H9 (cell line): ENCODE data around the gene NDOR1. TPM values are rescaled to one million over a fixed set of nuclear protein-coding genes. Genes with fewer than 3 reads are reported as not detected.

Experiments
- DNase-seq: peaks from one replicate; pipeline ENCODE4 v3.0.0-alpha.2; 2017
- H2AFZ ChIP-seq: one replicate; pipeline ENCODE4 v1.6.1; 2013; ENCODE audit warnings: mild to moderate bottlenecking, low read length, control low read depth, moderate library complexity
- H2AK5ac ChIP-seq: 2 replicates; pipeline ENCODE4 v1.6.1; 2013; ENCODE audit warnings: low read length, control low read depth, mixed read lengths; ENCODE audit not compliant: insufficient read length
- H2BK120ac ChIP-seq: one replicate; pipeline ENCODE4 v1.6.1; 2013; ENCODE audit warnings: low read depth, mild to moderate bottlenecking, low read length, control low read depth, inconsistent platforms; ENCODE audit not compliant: poor library complexity, severe bottlenecking
- H2BK12ac ChIP-seq: 2 replicates; pipeline ENCODE4 v1.6.1; 2013; ENCODE audit warnings: low read length, control low read depth, mixed read lengths, low read depth; ENCODE audit not compliant: insufficient read length
- H2BK15ac ChIP-seq: 2 replicates; pipeline ENCODE4 v1.6.1; 2013; ENCODE audit warnings: low read depth, low read length, control low read depth
- H2BK20ac ChIP-seq: one replicate; pipeline ENCODE4 v1.6.1; 2013; ENCODE audit warnings: low read depth, mild to moderate bottlenecking, low read length, control low read depth, inconsistent platforms; ENCODE audit not compliant: poor library complexity, severe bottlenecking
- H2BK5ac ChIP-seq: 2 replicates; pipeline ENCODE4 v1.6.1; 2013; ENCODE audit warnings: low read length, control low read depth, mixed read lengths; ENCODE audit not compliant: insufficient read length
- H3K14ac ChIP-seq: 2 replicates; pipeline ENCODE4 v1.6.1; 2013; ENCODE audit warnings: low read length, control low read depth; ENCODE audit not compliant: insufficient read depth
- H3K18ac ChIP-seq: 2 replicates; pipeline ENCODE4 v1.6.1; 2013; ENCODE audit warnings: low read depth, mild to moderate bottlenecking, mixed read lengths, low read length, control low read depth; ENCODE audit not compliant: insufficient read length
- H3K23ac ChIP-seq: 2 replicates; pipeline ENCODE4 v1.6.1; 2013; ENCODE audit warnings: low read length, control low read depth, mixed read lengths, low read depth; ENCODE audit not compliant: insufficient read length
- H3K23me2 ChIP-seq: 2 replicates; pipeline ENCODE4 v1.6.1; 2013; ENCODE audit warnings: low read depth, mild to moderate bottlenecking, mixed read lengths, low read length, control low read depth; ENCODE audit not compliant: insufficient read length, poor library complexity, severe bottlenecking
- H3K27ac ChIP-seq: 2 replicates; pipeline ENCODE4 v1.5.1; 2013; ENCODE audit warnings: low read length, control low read depth, mixed read lengths, low read depth; ENCODE audit not compliant: insufficient read length
- H3K27me3 ChIP-seq: 2 replicates; pipeline ENCODE4 v1.6.1; 2013; ENCODE audit warnings: low read length, control low read depth, inconsistent platforms; ENCODE audit not compliant: insufficient read depth
- H3K4ac ChIP-seq: 2 replicates; pipeline ENCODE4 v1.6.1; 2013; ENCODE audit warnings: low read depth, mild to moderate bottlenecking, control low read depth, inconsistent platforms, low read length, moderate library complexity
- H3K4me1 ChIP-seq: 2 replicates; pipeline ENCODE4 v1.6.1; 2013; ENCODE audit warnings: low read length, control low read depth, inconsistent platforms; ENCODE audit not compliant: insufficient read depth
- H3K4me2 ChIP-seq: 2 replicates; pipeline ENCODE4 v1.6.1; 2013; ENCODE audit warnings: low read length, control low read depth, mixed read lengths; ENCODE audit not compliant: insufficient read length, insufficient read depth
- H3K56ac ChIP-seq: 2 replicates; pipeline ENCODE4 v1.6.1; 2013; ENCODE audit warnings: low read depth, mild to moderate bottlenecking, mixed read lengths, low read length, control low read depth; ENCODE audit not compliant: insufficient read length
- H3K79me1 ChIP-seq: 2 replicates; pipeline ENCODE4 v1.6.1; 2013; ENCODE audit warnings: low read depth, mild to moderate bottlenecking, moderate library complexity, low read length, control low read depth, inconsistent platforms; ENCODE audit not compliant: insufficient read depth, poor library complexity, severe bottlenecking
- H3K79me2 ChIP-seq: 2 replicates; pipeline ENCODE4 v1.6.1; 2013; ENCODE audit warnings: low read length, control low read depth, inconsistent platforms; ENCODE audit not compliant: insufficient read depth
- H3K9ac ChIP-seq: 2 replicates; pipeline ENCODE4 v1.6.1; 2013; ENCODE audit warnings: low read length, control low read depth, mixed read lengths; ENCODE audit not compliant: insufficient read length; ENCODE audit errors: extremely low read depth
- H3K9me3 ChIP-seq: one replicate; pipeline ENCODE4 v1.6.1; 2013; ENCODE audit warnings: low read depth, low read length, inconsistent platforms; ENCODE audit not compliant: control insufficient read depth
- H3T11ph ChIP-seq: one replicate; pipeline ENCODE4 v1.6.1; 2013; ENCODE audit warnings: mild to moderate bottlenecking, low read length, control low read depth, inconsistent platforms
- H4K20me1 ChIP-seq: one replicate; pipeline ENCODE4 v1.6.1; 2013; ENCODE audit not compliant: control insufficient read depth, insufficient read length, insufficient read depth
- H4K5ac ChIP-seq: 2 replicates; pipeline ENCODE4 v1.6.1; 2013; ENCODE audit warnings: low read depth, mild to moderate bottlenecking, mixed read lengths, low read length, control low read depth; ENCODE audit not compliant: insufficient read length
- H4K8ac ChIP-seq: replicated peaks from 2 replicates; pipeline ENCODE4 v1.6.1; 2013; ENCODE audit warnings: low read length, control low read depth, mixed read lengths, low read depth; ENCODE audit not compliant: insufficient read length
- H4K91ac ChIP-seq: 2 replicates; pipeline ENCODE4 v1.6.1; 2013; ENCODE audit warnings: low read depth, mild to moderate bottlenecking, moderate library complexity, mixed read lengths, low read length, control low read depth; ENCODE audit not compliant: insufficient read length
- H3K27ac Mint-ChIP-seq, 3 experiments: 2 replicates in 2 of 3; 3 replicates in 1 of 3; pipeline ENCODE4 v1.8.0; 2020 to 2021; ENCODE audit warnings: mixed read lengths in 3 of 3, mild to moderate bottlenecking in 1 of 3, moderate library complexity in 1 of 3
- H3K27me3 Mint-ChIP-seq: 2 replicates; pipeline ENCODE4 v1.8.0; 2021; ENCODE audit warnings: low read depth, mild to moderate bottlenecking, moderate library complexity, mixed read lengths
- H3K36me3 Mint-ChIP-seq, 3 experiments: 2 replicates in 2 of 3; 3 replicates in 1 of 3; pipeline ENCODE4 v1.8.0; 2020 to 2021; ENCODE audit warnings: low read depth in 3 of 3, mixed read lengths in 3 of 3; ENCODE audit not compliant: insufficient read depth in 1 of 3
- H3K4me1 Mint-ChIP-seq, 2 experiments: 2 replicates each; pipeline ENCODE4 v1.8.0; 2020; ENCODE audit warnings: mixed read lengths in 2 of 2
- H3K4me3 Mint-ChIP-seq, 2 experiments: 2 replicates in 1 of 2; 3 replicates in 1 of 2; pipeline ENCODE4 v1.8.0; 2020 to 2021; ENCODE audit warnings: mild to moderate bottlenecking in 2 of 2, mixed read lengths in 2 of 2, moderate library complexity in 1 of 2
- H3K9me3 Mint-ChIP-seq, 2 experiments: 2 replicates in 1 of 2; 3 replicates in 1 of 2; pipeline ENCODE4 v1.8.0; 2020; ENCODE audit warnings: mild to moderate bottlenecking in 2 of 2, mixed read lengths in 2 of 2, moderate library complexity in 1 of 2
- CTCF ChIP-seq: fragments of 200-600 bp; sonication (generic); conservative IDR thresholded peaks from 3 replicates; pipeline ENCODE4 v1.8.0; 2021; ENCODE audit warnings: antibody characterized with exemption, mild to moderate bottlenecking
- WGBS: extraction: QIAGEN DNeasy Blood & Tissue Kit; methylation state at CpG from one replicate; pipeline ENCODE4 v1.1.7; 2013; ENCODE audit warnings: missing lambda C conversion rate, low lambda C conversion rate, mixed read lengths; ENCODE audit not compliant: insufficient read length; ENCODE audit errors: extremely low coverage; 5-methylcytosine and 5-hydroxymethylcytosine counted together
- total RNA-seq: library from RNA; stranded (reverse); gene quantifications from 2 replicates; pipeline ENCODE4 v1.2.1, GENCODE V29; 2021

The NDOR1 gene
- total RNA-seq, 1 experiment from 2014 or later: 44.1 TPM

- Mint-ChIP-seq H3K27ac (no peak overlapping the region), H3K4me1 (peaks cover 0 to 11% of the 10 kb centered on the region in 2 experiments; a peak in 2 of 4 replicates), H3K4me3 (no peak overlapping the region), H3K9me3 (no peaks in the 10 kb centered on the region; a peak in 1 of 5 replicates), H3K27me3 (peaks cover 84% of the 10 kb centered on the region), H3K36me3 (no peaks in the 10 kb centered on the region)
- no peak overlapping the region for H4K8ac ChIP-seq
- no peak overlapping the region for H3K56ac ChIP-seq
- peaks cover 32% of the 10 kb centered on the region; the same call in 1 of the 2 replicates for H3K27me3 ChIP-seq
- TF ChIP-seq CTCF: no peak
- no peak overlapping the region for H2AK5ac ChIP-seq
- H3K27ac ChIP-seq: no peak overlapping the region
- no peaks in the 10 kb centered on the region for H3K79me1 ChIP-seq
- no peak for DNase-seq
- H2BK15ac ChIP-seq: no peak overlapping the region
- no peaks in the 10 kb centered on the region for H3K79me2 ChIP-seq
- H3K23me2 ChIP-seq: peaks cover 21% of the 10 kb centered on the region
- H3K4ac ChIP-seq: no peak overlapping the region
- no peak overlapping the region for H2BK12ac ChIP-seq
- no peak overlapping the region for H2AFZ ChIP-seq
- no peak overlapping the region for H3K4me2 ChIP-seq
- H3K9ac ChIP-seq: no peak overlapping the region
- H4K20me1 ChIP-seq: peaks cover 2% of the 10 kb centered on the region
- H3K23ac ChIP-seq: no peak overlapping the region
- no peaks in the 10 kb centered on the region for H3K9me3 ChIP-seq
- no peak overlapping the region for H3K14ac ChIP-seq
- H2BK5ac ChIP-seq: no peak overlapping the region
- no peak overlapping the region for H2BK20ac ChIP-seq
- no peak overlapping the region for H2BK120ac ChIP-seq
- no CpG with 5 or more reads among the region's 4 CpGs for WGBS
- H3T11ph ChIP-seq: no peak overlapping the region
- no peak overlapping the region for H3K18ac ChIP-seq
- H3K4me1 ChIP-seq: no peaks in the 10 kb centered on the region
- no peak overlapping the region for H4K91ac ChIP-seq
- H4K5ac ChIP-seq: no peak overlapping the region
Observed at GRCh38 chr9:137158625-137159024, 46.9 kb upstream of the NDOR1 start.
